GM18517 (cell line): ENCODE data around the gene FGF12.

ENCODE experiments used
- ATAC-seq: cut with Tn5 transposase; IDR thresholded peaks from one replicate; pipeline ENCODE4 v1.9.1; 2021; ENCODE audit warnings: mild to moderate bottlenecking, moderate library complexity; ENCODE audit not compliant: unreplicated experiment

The FGF12 gene

GRCh38 chr3:192155194-192155593 lies 572.1 kb downstream of the FGF12 start:
- ATAC-seq = no peak

GRCh38 chr3:192133271-192133670 lies 594.1 kb downstream of the FGF12 start:
- no peak for ATAC-seq

DNA sequence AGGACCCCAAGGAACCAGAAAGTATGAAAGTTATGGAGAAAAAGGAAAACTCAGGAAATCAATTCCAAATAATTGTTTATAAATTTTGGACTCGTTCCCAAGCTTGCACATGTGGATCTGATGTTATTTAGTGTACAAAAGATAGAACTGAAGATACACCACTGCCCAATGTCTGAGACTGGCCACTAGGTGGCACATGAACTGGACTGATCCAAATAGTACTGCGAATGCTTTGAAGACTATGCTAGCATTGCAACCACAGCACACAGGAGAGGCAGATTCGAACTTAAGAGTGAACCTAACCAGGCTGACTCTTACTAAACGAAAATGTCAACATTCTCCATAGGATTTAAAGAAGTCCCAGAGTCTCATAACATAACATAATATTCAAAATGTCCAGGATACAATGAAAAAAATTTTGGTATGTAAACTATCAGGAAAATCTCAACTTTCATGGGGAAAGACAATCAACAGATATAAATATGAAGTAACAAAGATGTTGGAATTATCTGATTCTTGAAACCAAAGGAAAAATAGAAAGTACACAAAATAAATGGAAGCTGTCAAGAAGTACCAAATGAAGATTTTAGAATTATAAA lies 596.7 kb downstream of the FGF12 start:
- peak; percentile 37 for ATAC-seq

GRCh38 chr3:192129586-192129985 lies 597.8 kb downstream of the FGF12 start:
- ATAC-seq = no peak

DNA sequence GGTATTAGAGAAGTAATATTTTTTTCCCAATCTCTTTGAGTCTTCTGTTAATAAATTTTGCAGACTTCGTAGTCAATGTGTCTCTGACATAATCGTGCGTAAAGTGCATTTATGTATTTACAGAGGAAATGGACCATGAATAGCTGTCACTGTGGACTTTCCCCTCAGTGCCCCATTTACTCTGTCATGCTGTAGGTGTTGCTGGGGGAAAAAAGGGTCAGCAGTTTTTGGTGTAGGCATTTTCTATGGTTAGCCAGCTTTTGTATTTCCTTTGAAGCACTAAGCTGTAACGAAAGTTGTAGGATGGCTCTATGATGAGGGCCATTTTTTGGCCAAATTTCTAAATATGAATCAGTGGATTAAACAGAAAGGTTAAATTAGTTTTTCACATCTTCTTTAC lies 598.4 kb downstream of the FGF12 start:
- peak; percentile 81 for ATAC-seq

DNA sequence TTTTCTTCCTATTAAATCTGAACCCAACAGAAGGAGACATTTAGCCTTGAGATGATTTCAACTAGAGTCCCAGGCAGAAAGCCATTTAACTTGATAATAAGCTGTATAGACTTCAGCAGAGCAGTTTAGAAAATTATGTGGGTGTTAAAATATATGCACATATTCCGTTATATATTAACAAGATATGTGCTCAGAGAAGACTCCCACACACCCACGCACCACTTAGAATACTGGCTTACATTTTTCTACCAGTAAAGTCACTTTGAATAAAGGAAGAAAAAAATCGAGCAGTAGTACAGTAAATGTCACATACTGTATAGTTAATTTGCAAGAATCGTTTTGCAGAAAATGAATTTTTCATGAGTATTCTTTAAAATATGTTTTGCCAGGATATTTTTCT lies 599.3 kb downstream of the FGF12 start:
- ATAC-seq = peak; percentile 45

DNA sequence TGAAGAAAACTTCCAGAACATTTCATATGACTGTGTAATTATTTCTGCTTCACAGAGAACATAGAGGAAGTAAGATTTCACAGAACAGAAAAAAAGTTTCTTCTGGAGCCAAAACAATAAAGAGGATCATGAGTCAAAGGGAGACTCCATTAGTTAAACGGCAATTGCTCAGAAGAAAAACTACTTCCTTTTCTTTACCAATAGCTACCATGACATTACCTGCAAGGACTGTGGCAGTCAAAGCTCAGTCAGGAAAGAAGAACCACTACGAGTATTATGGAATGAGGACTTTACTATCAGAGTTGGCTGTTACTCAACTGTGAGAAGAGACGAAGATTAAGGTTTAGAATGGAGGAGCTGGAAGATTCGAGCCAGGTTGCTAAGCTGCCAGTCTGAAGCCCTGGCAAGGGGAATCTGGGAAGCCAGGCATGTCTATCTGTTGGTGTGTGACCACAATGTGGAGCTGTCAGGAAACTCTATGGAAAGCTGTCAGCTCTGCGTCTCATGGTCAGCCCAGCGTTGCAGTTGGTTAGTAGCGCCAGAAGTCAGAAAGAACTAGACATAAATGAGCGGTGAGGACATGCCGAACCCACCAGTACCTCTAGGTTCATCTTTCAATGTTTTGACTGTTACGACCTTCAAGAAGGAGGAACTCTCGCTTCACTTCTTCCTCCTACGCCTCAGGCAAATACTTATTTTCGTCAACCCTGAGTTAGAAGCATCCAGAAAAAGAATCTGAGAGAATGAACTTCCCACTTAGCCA lies 604.3 kb downstream of the FGF12 start:
- peak; percentile 85 for ATAC-seq

GRCh38 chr3:192121923-192122322 lies 605.4 kb downstream of the FGF12 start:
- no peak for ATAC-seq

DNA sequence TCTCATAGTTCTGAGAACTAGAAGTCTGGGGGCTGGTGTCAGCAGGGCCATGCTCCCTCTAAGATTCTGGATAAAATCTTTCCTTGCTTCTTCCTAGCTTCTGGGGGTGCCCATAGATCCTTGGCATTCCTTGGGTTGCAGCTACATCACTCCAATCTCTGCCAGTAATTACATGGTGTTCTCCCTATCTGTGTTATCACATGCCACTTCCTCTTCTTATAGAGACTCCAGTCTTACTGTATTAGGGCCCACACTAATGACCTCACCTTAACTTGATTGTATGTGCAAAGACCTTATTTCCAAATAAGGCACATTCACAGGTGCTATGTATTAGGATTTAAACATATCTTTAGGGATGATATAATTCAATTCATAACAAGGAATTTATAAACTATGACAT lies 618.5 kb downstream of the FGF12 start:
- no peak for ATAC-seq

- no peak for ATAC-seq
Measured at GRCh38 chr3:192106543-192106942, 620.8 kb downstream of the FGF12 start.

GRCh38 chr3:192092388-192093005 lies 634.8 kb downstream of the FGF12 start:
- peak; percentile 39 for ATAC-seq

DNA sequence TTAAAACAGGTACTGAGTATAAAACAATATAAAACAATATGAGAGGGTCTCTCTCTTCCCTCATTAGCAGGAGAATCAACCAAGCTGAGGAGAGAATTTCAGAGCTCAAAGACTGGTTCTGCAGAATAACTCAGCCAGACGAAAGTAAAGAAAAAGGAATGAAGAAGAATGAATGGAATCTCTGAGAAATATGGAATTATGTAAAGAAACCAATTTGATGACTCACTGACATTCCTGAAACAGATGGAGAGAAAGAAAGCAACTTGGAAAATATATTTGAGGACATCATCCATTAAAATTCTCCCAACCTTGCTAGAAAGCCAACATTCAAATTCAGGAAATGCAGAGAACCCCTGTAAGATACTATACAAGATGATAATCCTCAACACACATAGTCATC lies 635.5 kb downstream of the FGF12 start:
- ATAC-seq = no peak

- peak; percentile 80 for ATAC-seq
Measured at GRCh38 chr3:192090586-192090985, 636.8 kb downstream of the FGF12 start.
